Stimulated activated CD4-positive, alpha-beta T cell treated with anti-CD3 and anti-CD28 coated beads, Interleukin-4, amount 100 ng/mL, for 24 hours (primary cell): Measurements from ENCODE around the gene ST8SIA5.

Experiments used
- DNase-seq: peaks from one replicate; pipeline ENCODE4 v3.0.0-alpha.2; 2020

ST8SIA5 gene

DNA sequence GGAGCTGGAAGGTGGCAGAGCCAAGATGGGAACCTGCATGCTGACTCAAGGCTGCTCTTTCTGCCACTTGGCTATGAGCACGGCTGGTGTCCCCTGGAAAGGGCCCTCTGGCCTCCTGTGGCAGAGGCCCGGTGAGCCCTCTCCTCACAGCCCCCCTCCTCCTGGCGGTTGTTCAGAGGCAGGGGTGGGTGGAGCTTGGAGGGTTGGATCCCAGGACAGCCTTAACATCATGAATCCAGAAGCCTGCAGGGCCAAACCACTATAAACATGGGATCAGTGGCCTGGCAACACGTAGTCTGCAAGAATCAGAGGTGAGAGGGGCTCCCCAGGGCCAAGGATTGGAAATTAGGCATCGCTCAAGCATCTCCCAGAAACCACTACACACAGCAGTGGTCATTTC lies 51.3 kb downstream of the ST8SIA5 start:
- DNase-seq, result no peak

DNA sequence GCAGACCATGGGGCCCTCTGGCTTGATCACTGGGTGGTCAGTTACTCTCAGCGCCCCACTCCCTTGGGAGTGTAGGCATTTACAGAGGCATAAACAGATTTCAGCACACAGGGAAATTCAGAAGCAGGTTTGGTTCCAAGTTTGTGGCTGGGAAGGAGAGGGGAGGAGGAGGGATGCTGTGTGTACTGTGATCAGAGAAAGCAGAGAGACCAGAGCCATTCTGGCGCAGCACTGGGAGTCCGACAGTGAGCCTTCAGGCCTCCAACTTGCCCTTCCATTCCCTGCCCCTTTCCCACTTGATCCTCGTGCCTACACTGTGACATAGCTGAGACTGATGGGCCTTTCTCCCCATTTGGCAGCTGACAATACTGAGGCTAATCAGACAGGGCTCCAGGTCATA lies 52.0 kb downstream of the ST8SIA5 start:
- no peak for DNase-seq

DNA sequence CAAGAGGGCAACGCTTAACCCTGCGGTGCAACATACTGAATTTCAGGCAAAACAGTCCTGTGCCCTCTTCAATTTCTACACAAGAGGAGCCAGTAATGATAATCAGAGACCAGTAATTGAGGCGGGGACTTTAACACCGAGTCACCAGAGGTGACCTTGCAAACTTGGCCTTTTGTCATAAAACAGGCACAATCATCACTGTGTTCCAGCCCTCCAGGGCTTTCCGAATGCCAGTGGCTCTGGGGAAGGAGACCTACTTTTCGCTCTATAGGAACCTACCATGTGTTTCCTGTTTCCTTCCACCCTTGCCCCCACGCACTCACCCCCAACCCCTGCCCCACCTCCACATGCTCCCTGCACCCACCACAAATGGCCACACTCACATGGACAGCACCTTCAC lies 52.7 kb downstream of the ST8SIA5 start:
- DNase-seq, result no peak

DNA sequence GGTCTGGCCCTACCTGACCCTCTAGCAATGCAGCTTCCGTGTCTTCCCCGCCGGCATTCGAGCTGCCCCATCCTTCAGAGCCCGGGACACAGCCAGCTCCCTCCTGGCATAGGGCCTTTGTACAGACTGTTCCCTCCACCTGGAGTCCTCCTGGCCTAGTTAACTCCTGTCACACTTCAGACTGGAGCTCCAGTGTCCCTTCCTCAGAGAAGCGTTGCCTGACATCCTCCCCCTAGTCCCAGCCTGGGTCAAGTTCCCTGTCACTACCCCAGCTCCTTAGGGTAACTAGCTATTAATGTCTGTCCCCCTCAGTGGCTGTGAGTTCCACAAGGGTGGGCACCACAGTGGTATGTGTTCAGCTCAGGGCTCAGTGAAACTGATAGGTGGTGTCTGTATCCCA lies 54.4 kb downstream of the ST8SIA5 start:
- no peak for DNase-seq

DNA sequence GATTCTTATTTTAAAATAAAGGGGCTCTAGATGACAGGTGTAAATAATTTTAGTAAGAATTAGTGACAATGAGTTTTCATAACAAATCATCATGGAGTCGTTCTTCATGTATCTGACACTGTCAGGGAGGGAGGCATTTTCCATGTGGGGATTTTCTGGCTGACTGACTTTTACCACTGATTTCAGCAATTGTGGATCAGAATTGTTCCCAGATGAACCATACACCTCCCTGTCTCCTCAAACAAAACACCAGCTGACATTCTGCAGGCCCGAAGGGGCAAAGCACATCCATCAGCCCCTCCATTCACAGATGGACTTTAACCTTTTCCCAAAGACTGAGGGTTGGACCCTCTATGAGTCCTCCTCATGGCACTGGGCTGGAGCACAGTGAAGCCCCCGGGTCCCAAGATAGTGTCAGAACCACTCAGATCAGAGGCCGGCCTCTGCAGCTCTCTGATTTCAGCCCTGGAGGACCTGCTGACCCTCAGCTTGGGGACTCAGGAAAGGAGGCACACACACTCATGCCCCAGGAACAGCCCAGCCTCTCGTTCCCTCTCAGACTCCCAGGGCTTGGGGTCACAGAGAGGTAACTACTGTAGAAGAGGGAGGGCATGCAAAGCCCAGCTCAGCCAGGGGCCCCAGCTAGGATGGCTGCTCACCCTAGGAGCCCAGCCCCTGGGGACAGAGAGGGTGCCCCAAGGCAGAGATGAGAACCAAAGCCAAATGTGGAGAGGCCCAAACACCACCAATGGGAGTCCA lies 56.6 kb downstream of the ST8SIA5 start:
- no peak for DNase-seq

DNA sequence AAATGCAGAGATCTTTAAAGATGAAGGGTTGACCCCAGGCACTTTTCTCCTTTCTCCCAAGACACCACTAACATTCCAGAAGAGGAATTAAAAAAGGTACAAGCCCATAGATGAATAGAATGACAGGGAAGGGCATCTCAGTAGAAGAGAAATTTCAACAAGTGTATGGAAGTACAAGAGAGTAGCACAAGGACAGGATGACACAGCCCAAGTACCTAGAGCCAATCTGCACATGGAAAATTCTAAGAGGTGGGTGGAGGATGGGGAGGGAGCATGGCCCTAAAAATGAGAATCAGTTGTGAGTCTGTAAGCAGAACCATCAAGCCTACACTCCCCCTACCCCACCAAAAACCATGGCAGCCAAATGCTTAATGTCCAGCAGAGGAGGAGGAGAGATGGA lies 60.2 kb downstream of the ST8SIA5 start:
- no peak for DNase-seq

DNA sequence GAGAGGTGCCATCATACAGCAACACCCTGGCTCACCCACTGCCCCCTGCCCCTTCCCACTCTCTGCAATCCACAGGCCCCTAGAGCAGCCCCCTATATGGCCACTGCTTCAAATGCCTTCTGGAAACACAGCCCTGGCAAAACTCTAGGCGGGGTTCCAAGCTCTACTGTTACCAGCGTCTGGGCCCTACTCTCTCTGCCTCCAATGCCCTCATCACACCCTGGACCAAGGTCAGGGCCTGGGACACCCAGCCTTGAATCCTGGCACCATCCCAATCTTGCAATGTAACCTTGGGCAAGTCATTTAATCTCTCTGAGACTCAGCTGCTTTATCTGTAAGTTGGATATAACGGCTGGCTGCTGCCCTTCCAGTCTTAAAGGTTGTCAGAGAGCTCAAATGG lies 60.6 kb downstream of the ST8SIA5 start:
- DNase-seq, result no peak

DNA sequence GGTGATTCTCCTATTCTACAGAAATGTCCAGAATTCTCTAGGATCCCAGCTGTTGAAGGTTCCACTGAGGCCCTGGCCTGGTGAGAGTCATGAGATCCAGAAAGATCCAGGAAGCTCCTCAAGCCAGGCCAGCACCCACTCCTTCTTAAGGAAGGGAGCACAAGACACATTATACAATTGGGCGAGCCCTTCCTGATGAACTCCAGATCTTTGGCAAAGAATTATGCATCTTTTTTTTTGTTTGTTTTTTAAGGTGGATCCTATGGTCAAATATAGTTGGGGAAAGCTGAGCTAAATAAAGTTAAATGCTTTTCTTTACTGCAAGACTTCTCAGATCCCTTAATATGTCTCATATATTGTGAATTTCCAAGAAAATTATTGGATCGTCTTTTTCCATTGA lies 62.9 kb downstream of the ST8SIA5 start:
- DNase-seq, result no peak

DNA sequence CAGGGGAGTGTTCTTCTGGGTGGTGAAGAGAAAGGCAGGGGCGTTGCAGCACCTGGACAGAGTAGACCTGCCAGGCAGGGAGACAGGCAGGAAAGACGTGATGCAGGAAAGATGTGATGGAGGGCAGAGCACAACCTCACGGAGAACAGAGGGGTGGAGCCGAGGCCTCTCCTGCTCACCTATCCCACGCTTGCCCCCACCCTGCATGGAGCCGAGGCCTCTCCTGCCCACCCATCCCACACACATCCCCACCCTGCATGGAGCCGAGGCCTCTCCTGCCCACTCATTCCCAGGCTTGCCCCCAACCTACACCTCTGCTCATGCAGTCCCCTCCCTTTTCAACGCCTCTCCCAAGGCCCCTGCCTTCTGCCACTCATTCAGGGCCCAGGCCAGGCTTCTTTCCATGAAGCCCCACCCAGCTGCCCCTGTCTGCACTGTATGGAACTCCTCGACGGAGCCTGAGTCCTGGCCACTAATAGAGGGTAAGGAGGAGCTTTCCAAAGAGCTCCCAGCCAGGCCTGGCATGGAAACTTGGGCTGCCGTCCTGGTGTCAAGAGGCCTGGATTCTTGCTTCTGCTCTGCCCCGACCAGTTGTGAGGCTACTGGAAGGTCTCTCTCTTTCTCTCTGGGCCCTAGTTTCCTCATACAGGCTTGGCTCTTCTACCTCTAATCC lies 67.9 kb downstream of the ST8SIA5 start:
- DNase-seq, result no peak

DNA sequence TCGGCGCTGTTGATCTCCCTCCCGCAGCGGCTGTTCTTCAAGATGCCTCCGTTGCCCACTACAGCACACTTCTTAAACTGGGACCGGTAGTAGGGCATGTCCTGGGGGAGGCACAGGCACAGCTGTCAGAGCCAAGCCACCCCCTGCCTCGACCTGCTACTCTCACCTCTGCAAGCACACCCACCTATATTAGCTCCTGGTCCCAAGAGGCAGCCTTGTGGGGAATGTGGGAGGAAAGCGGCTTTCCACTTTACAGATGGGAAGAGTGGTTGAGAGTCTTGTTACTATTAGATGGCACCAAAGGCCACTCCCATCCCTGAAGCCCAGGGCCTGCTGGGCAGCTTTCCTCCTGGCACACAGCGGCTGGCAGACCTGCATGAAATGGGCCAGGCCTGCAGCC lies 70.7 kb downstream of the ST8SIA5 start:
- no peak for DNase-seq

DNA sequence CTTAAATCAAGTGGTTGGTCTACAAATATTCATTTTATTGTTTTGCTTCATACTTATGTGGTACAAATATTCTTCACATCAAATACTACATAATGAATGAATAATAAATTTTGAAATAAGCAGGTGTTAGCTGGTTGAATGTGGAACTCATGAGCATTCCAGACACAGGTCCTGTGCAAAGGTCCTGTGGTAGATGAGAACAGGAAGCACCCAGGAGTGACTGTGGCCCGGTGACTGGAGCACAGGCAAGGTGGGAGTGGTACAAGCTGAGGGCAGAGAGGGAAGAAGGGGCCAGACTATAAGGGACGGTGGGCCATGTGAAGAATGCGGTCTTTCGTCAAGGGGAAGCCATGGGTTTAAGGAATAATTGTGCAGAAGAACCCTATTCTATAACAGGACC lies 73.6 kb downstream of the ST8SIA5 start:
- no peak for DNase-seq

DNA sequence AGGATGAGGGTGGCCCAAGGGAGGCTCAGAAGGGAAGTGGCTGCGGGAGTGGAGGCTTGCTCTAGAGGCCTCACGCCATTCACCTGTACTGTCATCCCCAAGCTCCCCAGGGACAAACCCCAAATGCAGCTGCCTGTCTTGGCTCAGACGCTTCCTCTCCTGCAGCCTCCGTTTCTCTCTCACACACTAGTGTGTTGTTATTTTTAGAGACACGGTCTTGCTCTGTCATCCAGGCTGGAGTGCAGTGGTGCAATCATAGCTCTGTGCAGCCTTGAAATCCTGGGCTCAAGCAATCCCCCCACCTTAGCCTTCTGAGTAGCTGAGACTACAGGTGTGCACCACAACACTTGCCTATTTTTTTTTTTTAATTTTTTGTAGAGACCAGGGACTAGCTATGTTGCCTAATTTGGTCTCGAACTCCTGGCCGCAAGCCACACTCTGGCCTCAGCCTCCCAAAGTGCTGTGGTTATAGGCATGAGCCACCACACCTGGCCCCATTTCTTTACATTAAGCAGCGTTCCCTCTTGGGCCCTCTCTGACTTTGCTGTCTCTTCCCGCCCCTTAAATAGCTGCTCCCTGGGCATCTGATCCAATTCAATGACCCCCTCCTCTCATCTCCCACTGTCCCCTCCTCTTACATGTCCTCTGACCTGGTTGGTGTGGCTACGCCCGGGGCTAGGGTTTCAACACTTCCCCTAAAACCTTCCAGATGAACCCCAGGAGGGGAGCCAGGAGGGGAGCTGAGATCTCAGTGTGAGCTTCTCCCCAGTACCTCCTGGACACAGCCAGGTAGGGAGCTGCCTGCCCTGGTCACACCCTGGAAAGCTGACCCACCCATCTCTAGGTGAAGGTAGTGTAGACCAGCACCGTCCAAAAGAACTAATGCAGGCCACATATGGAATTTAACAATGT lies 75.8 kb downstream of the ST8SIA5 start:
- no peak for DNase-seq

DNA sequence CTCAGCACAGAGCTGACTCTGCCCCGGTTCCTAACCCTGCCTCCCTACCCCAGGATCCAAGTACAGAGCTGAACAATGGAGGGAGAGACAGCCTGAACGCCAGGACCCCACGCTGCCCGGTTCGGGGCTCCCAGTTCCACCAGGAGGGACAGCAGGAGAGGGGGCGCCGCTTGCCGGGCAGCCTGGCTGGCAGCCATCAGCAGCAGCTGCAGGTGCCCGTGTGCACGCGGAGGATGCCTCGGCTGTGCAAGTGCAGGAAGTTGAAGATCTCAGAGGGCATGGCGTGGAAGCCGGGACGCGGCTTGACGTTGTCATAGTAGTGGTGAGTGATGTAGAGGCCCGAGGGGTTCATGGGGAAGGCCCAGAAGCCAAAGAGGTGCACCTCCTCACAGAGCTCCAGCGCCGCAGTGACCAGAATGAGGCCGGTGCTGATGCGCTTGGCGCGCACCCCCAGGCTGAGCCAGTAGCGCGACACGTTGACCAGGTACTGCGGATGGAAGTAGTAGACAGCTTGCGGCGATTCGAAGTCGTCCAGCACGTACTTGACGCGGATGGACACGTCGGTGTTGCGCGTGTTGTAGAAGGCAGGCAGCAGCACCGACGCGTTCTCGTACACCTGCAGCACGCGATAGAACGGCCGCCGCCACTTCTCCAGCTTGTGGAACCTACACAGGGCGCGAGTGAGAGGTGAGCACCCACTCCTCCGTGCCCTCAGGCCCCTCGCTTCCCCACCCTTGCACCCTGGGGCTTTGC lies 76.8 kb downstream of the ST8SIA5 start:
- DNase-seq, result no peak

DNA sequence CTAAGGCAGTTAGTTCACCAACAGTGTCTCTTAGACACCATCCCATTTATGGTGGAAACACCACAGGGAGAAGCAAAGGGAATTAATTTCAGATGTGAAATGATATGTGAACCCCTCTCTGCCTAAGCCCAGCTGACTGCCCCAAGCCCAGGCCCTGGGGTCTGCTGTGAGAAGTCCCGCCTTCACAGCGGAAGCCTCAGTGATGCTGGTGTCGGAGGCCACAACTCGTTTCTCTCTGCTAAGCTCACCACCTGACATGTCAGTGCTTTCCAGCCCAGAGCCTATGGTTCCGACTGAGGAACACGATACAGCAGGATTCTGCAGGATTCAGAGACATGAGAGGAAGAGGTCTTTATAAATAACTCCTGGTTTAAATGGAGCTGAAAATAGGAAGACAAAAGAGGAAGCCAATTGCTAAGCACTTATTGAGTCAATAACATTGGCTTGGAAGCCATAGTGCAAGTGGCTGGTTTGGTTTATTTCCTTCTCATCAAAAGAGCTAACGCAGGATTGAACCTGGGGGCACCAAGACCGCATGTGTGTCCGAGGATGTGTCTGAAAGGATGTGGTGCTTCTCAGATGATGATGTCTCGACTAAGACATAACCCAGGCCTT lies 78.0 kb downstream of the ST8SIA5 start:
- DNase-seq, result no peak

DNA sequence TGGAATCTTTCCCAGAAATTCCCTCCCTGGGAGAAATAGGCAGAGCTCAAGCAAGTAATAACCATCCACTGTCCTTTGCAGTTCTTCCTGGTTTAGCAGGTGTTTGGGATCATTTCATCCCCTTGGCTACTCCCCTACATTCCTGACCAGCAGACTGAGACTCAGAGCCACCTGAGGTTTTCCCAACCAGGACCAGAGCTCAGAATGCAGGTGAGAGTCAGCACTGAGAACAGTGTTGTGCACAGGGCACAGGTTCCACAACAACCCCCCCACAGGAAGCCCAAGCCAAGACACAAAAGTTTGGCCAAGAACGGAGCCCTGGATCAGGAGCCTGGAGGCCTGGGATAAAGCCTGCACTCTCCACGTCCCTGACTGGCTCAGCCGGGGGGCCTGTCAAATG lies 78.8 kb downstream of the ST8SIA5 start:
- no peak for DNase-seq

DNA sequence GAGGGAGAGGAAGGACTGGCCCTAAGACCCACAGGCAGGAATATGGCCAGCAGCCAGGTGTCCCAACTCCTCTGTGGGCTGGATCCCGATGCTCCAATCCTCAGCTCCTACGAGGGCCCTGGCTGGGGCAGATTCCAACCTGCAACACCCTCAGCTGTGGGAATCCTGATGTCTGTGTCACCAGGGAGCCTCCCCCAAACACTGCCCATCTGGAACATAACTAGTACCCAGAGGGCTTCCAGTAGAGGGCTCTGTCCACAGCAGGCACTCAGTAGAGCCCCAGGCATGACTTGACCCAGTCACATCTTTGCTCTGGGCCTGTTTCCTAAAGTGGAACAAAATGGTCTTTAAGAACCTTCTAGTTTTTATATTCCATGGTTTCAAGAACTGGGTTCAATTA lies 79.2 kb downstream of the ST8SIA5 start:
- no peak for DNase-seq

DNA sequence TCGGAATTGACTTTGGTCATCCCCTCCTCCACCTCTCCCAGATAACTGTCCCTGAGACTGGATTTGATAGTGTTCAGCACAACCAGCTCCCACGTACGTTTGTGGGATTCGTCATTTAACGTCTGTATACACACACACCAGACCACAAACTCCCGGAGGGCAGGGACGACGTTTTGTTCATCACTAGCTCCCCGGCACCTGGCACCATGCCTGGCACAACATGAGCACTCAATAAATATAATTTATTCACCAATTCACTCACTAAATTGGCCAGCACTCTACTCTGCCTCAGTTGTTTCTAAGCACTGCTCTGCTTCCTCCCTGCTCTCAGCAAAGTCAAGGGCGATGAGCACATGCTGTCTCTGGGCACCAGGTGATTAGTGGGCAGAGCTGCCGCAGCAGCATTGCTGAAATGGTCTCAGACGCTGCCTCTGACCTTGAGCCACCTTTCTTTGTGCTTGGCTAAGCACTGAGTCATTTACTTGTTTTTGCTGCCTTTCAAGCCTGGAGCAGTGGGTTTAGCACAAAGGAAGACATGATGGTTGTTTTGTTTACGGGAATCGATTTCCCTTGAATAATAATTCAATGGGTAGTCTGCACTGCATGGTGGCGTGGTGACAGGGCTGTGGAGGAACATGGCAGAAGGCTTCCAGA lies 80.5 kb downstream of the ST8SIA5 start:
- DNase-seq, result no peak

DNA sequence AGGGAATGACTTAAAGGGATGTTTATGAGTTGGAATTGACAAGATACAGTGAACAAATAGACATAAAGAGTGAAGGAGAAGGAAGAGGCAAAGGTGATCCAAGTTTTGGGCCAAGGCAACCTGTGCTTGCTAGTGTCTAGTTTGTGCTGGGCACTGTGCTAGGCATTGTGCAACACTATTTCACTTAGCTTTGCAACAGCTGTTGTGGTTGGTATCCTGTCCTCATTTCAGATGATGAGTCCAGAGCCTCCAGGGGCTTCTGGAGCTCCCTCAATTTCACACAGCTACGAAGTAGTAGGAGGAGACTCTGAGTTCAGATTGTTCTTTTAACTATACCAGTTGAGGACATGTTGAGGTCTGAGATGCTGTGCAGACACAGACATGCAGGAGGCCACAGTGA lies 81.7 kb downstream of the ST8SIA5 start:
- DNase-seq, result no peak

DNA sequence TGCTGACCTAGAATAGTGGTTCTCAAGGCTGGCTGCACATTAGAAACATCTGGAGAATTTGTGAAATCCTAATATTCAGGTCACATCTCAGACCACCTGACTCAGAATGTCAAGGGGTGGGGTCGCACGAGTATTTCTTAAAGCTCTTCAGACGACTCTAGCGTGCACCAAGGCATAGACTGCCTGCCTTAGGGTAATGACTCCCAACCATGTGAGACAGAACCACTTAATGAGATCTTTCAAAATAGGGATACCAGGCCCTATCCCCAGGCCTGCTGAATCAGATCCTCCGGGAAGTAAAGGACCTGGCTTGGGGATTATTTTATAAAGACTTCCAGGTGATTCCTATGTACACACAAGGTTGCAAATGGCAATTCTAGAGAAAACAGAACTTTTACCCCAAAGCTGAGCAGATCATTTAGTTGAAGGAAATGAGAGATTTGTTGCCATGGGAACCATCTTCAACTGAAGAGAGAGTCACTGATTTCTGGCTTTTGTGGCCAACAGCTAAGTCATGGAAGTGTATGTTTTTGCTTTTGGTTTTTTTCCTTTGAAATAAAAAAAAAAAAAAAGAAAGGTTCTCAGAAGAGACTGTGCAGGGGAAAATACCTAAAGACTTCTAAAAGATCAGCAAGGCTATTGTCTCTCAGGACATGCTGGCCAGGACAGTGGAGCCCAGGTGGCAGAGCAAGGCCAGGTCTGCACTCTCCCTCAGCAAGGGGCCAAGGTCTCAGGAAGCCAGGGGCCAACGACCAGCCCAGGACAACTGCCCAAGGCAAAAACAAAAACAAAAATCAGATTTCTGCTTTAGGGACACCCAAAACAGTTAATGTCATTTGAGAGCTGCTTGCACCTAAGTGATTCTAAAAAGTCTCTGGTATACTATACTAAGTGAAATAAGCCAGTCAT lies 84.5 kb downstream of the ST8SIA5 start:
- no peak for DNase-seq

DNA sequence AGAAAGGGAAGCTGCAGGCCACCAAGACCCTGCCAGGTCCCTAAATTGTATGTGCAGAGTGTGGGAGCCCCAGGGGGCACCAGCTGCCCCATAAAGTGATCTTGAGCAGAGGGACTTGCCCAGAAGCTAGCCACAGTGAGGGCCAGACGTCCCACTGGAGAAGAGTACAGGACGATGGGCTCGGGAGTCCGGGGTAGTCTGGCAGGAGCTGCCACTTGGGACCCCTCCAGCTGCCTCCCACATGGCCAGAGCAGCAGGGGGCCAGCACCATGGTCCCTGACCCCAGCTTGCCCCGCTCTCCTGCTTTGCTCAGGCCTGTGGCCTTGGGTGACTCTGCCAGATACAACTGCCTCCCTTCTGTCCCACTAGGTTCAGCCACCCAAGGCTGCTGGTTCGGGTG lies 88.2 kb downstream of the ST8SIA5 start:
- no peak for DNase-seq

DNA sequence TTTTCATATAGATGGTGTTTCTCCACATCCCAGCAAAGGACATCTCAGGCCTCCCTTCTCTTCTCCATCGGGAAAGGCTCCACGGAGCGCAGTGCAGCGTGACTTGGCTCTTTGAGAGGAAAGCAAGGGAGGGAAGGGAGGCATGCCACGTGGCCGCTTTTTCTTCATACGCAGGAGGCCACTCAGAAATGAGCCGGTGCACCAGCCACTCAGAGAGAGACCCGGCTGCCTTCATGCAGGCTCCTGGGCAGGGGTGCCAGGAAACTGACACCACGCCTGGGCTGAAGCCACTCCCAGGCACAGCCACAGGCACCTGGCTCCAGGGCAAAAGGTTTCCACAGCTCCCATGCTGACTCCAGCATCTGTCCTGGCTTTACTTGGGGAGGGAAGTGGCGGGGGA lies 88.7 kb downstream of the ST8SIA5 start:
- no peak for DNase-seq
